ENCODE results near the gene KANSL1.

DNA sequence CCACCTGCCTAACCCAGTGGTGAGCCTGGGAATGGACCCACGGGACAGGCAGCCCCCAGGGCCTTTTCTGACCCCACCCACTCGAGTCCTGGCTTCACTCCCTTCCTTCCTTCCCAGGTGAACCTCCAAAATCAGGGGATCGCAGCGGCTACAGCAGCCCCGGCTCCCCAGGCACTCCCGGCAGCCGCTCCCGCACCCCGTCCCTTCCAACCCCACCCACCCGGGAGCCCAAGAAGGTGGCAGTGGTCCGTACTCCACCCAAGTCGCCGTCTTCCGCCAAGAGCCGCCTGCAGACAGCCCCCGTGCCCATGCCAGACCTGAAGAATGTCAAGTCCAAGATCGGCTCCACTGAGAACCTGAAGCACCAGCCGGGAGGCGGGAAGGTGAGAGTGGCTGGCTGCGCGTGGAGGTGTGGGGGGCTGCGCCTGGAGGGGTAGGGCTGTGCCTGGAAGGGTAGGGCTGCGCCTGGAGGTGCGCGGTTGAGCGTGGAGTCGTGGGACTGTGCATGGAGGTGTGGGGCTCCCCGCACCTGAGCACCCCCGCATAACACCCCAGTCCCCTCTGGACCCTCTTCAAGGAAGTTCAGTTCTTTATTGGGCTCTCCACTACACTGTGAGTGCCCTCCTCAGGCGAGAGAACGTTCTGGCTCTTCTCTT lies 196.8 kb downstream of the KANSL1 start:
- TF ChIP-seq, protein P1, sequence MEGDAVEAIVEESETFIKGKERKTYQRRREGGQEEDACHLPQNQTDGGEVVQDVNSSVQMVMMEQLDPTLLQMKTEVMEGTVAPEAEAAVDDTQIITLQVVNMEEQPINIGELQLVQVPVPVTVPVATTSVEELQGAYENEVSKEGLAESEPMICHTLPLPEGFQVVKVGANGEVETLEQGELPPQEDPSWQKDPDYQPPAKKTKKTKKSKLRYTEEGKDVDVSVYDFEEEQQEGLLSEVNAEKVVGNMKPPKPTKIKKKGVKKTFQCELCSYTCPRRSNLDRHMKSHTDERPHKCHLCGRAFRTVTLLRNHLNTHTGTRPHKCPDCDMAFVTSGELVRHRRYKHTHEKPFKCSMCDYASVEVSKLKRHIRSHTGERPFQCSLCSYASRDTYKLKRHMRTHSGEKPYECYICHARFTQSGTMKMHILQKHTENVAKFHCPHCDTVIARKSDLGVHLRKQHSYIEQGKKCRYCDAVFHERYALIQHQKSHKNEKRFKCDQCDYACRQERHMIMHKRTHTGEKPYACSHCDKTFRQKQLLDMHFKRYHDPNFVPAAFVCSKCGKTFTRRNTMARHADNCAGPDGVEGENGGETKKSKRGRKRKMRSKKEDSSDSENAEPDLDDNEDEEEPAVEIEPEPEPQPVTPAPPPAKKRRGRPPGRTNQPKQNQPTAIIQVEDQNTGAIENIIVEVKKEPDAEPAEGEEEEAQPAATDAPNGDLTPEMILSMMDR (IDR thresholded peaks at IDR 0.05), result no peak
- no peak for TF ChIP-seq POLR2A (IDR thresholded peaks at IDR 0.05)
